Mesenchymal stem cell (in vitro differentiated cells and primary cell): ENCODE data around the gene CYS1.
"Not testable (repeated sequence)": the region's sequence is repeated elsewhere in the genome, so short reads cannot be mapped to it uniquely, and the experiment has no call there.

Experiments used
- DNase-seq: peaks from one replicate; pipeline ENCODE4 v3.0.0-alpha.2; 2013
- H2AFZ ChIP-seq: one replicate; pipeline ENCODE4 v1.6.1; 2013; ENCODE audit warnings: low read depth, mild to moderate bottlenecking, control low read depth, inconsistent platforms, low read length, moderate library complexity
- H2AK5ac ChIP-seq: 2 replicates; pipeline ENCODE4 v1.6.1; 2013; ENCODE audit warnings: low read length, moderate library complexity, mild to moderate bottlenecking, inconsistent platforms; ENCODE audit not compliant: severe bottlenecking
- H2BK120ac ChIP-seq: one replicate; pipeline ENCODE4 v1.6.1; 2013; ENCODE audit warnings: low read depth, mild to moderate bottlenecking, inconsistent platforms, low read length, moderate library complexity
- H2BK12ac ChIP-seq, 2 experiments: one replicate each; pipeline ENCODE4 v1.6.1; 2013; ENCODE audit warnings: inconsistent platforms in 2 of 2, low read length in 2 of 2, mild to moderate bottlenecking in 2 of 2, moderate library complexity in 2 of 2, control low read depth in 1 of 2
- H2BK15ac ChIP-seq: one replicate; pipeline ENCODE4 v1.6.1; 2013; ENCODE audit warnings: mild to moderate bottlenecking, low read depth, inconsistent platforms; ENCODE audit not compliant: poor library complexity, severe bottlenecking
- H2BK5ac ChIP-seq: 2 replicates; pipeline ENCODE4 v1.6.1; 2013; ENCODE audit warnings: low read depth, mild to moderate bottlenecking, low read length, control low read depth, inconsistent platforms; ENCODE audit not compliant: poor library complexity, severe bottlenecking
- H3K14ac ChIP-seq, 2 experiments: one replicate each; pipeline ENCODE4 v1.6.1; 2013; ENCODE audit warnings: inconsistent platforms in 2 of 2, low read length in 2 of 2, control low read depth in 1 of 2, mild to moderate bottlenecking in 1 of 2, moderate library complexity in 1 of 2
- H3K18ac ChIP-seq, 2 experiments: one replicate each; pipeline ENCODE4 v1.6.1; 2013; ENCODE audit warnings: inconsistent platforms in 2 of 2, low read length in 2 of 2, control low read depth in 1 of 2, low read depth in 1 of 2, mild to moderate bottlenecking in 1 of 2
- H3K23ac ChIP-seq, 2 experiments: one replicate each; pipeline ENCODE4 v1.6.1; 2013; ENCODE audit warnings: inconsistent platforms in 2 of 2, low read length in 2 of 2, mild to moderate bottlenecking in 2 of 2, moderate library complexity in 2 of 2, control low read depth in 1 of 2
- H3K27ac ChIP-seq: 2 replicates; pipeline ENCODE4 v1.5.1; 2013; ENCODE audit warnings: mild to moderate bottlenecking, moderate library complexity, low read length, control low read depth, inconsistent platforms; ENCODE audit not compliant: poor library complexity, severe bottlenecking
- H3K27me3 ChIP-seq, 2 experiments: 2 replicates each; pipeline versions ENCODE4 v1.6.1 to v1.7.0; 2013; ENCODE audit warnings: low read length in 2 of 2, mild to moderate bottlenecking in 2 of 2, moderate library complexity in 2 of 2, control low read depth in 1 of 2, inconsistent platforms in 1 of 2; ENCODE audit not compliant: control insufficient read depth in 1 of 2, insufficient read depth in 1 of 2
- H3K36me3 ChIP-seq, 2 experiments: 2 replicates each; pipeline versions ENCODE4 v1.6.1 to v1.7.0; 2013; ENCODE audit warnings: low read length in 2 of 2, control low read depth in 1 of 2, inconsistent platforms in 1 of 2, low read depth in 1 of 2, mild to moderate bottlenecking in 1 of 2; ENCODE audit not compliant: insufficient read depth in 2 of 2, control insufficient read depth in 1 of 2
- H3K4ac ChIP-seq, 2 experiments: one replicate each; pipeline ENCODE4 v1.6.1; 2013; ENCODE audit warnings: inconsistent platforms in 2 of 2, low read length in 2 of 2, mild to moderate bottlenecking in 2 of 2, moderate library complexity in 2 of 2, control low read depth in 1 of 2, low read depth in 1 of 2
- H3K4me1 ChIP-seq: 2 replicates; pipeline ENCODE4 v1.6.1; 2013; ENCODE audit warnings: low read depth, low read length, control low read depth; ENCODE audit not compliant: control insufficient read depth, insufficient read depth
- H3K4me2 ChIP-seq: 2 replicates; pipeline ENCODE4 v1.6.1; 2013; ENCODE audit warnings: low read length, mild to moderate bottlenecking, inconsistent platforms; ENCODE audit not compliant: poor library complexity, severe bottlenecking
- H3K4me3 ChIP-seq, 2 experiments: 2 replicates each; pipeline versions ENCODE4 v1.5.1 to v1.7.0; 2013; ENCODE audit warnings: low read length in 2 of 2, mild to moderate bottlenecking in 2 of 2, control low read depth in 1 of 2, low read depth in 1 of 2; ENCODE audit not compliant: insufficient read depth in 1 of 2
- H3K79me1 ChIP-seq: replicated peaks from 2 replicates; pipeline ENCODE4 v1.6.1; 2013; ENCODE audit warnings: mild to moderate bottlenecking, control low read depth, low read length, inconsistent platforms; ENCODE audit not compliant: poor library complexity, severe bottlenecking
- H3K9ac ChIP-seq: 2 replicates; pipeline ENCODE4 v1.7.0; 2013; ENCODE audit warnings: mild to moderate bottlenecking, low read length, moderate library complexity
- H3K9me3 ChIP-seq: 2 replicates; pipeline ENCODE4 v1.7.0; 2013; ENCODE audit warnings: mild to moderate bottlenecking, low read length; ENCODE audit not compliant: control insufficient read depth
- H4K8ac ChIP-seq: one replicate; pipeline ENCODE4 v1.6.1; 2013; ENCODE audit warnings: inconsistent platforms, mild to moderate bottlenecking, low read length, moderate library complexity
- H4K91ac ChIP-seq: one replicate; pipeline ENCODE4 v1.6.1; 2013; ENCODE audit warnings: mild to moderate bottlenecking, low read length, inconsistent platforms
- WGBS: methylation state at CpG from one replicate; pipeline ENCODE4 v1.1.7; 2013; ENCODE audit warnings: mixed read lengths; 5-methylcytosine and 5-hydroxymethylcytosine counted together

CYS1 gene

GRCh38 chr2:10017313-10017941 lies 62.8 kb downstream of the CYS1 start:
- Histone ChIP-seq H2AK5ac (no peak overlapping the region), H3K9ac (no peak overlapping the region), H2BK15ac (no peak overlapping the region), H3K4me2 (no peak overlapping the region), H2AFZ (no peak overlapping the region), H2BK5ac (no peak overlapping the region), H3K4me3 (no peak overlapping the region), H3K36me3 (no peaks in the 10 kb centered on the region), H3K18ac (no peak overlapping the region), H3K27ac (no peak overlapping the region), H2BK120ac (no peak overlapping the region), H4K91ac (no peak overlapping the region), H3K79me1 (no peaks in the 10 kb centered on the region), H3K4me1 (no peaks in the 10 kb centered on the region), H3K23ac (no peak overlapping the region), H3K14ac (no peak overlapping the region), H4K8ac (no peak overlapping the region), H2BK12ac (no peak overlapping the region), H3K27me3 (peaks cover 13 to 27% of the 10 kb centered on the region in 2 experiments), H3K4ac (no peak overlapping the region), H3K9me3 (peaks cover 6% of the 10 kb centered on the region)
- 97% methylated on average over 5 of the region's 5 CpGs for WGBS
- DNase-seq = no peak

- 88% methylated on average over 7 of the region's 8 CpGs for WGBS
- Histone ChIP-seq H3K27me3 (peaks cover 13 to 22% of the 10 kb centered on the region in 2 experiments), H2BK12ac (no peak overlapping the region), H3K4ac (no peak overlapping the region), H2AFZ (no peak overlapping the region), H3K27ac (no peak overlapping the region), H3K4me1 (no peaks in the 10 kb centered on the region), H2AK5ac (no peak overlapping the region), H3K36me3 (no peaks in the 10 kb centered on the region), H2BK5ac (no peak overlapping the region), H4K8ac (no peak overlapping the region), H3K23ac (no peak overlapping the region), H3K4me3 (no peak overlapping the region), H3K9ac (no peak overlapping the region), H3K9me3 (peaks cover 6% of the 10 kb centered on the region), H2BK120ac (no peak overlapping the region), H2BK15ac (no peak overlapping the region), H3K79me1 (no peaks in the 10 kb centered on the region), H4K91ac (no peak overlapping the region), H3K4me2 (no peak overlapping the region), H3K18ac (no peak overlapping the region), H3K14ac (no peak overlapping the region)
- DNase-seq = no peak
Measured at GRCh38 chr2:10016802-10017258, 63.4 kb downstream of the CYS1 start.

- Histone ChIP-seq H3K4me1 (peaks cover under 1% of the 10 kb centered on the region), H2BK15ac (no peak overlapping the region), H3K27me3 (peaks cover 13 to 20% of the 10 kb centered on the region in 2 experiments), H3K14ac (no peak overlapping the region), H3K4ac (no peak overlapping the region), H3K9ac (no peak overlapping the region), H3K18ac (no peak overlapping the region), H2BK120ac (no peak overlapping the region), H3K36me3 (no peaks in the 10 kb centered on the region), H2BK12ac (no peak overlapping the region), H3K79me1 (no peaks in the 10 kb centered on the region), H4K8ac (no peak overlapping the region), H3K9me3 (peaks cover 6% of the 10 kb centered on the region), H3K27ac (no peak overlapping the region), H3K4me3 (no peak overlapping the region), H3K23ac (no peak overlapping the region), H2BK5ac (no peak overlapping the region), H4K91ac (peak overlapping the region; percentile 83), H3K4me2 (no peak overlapping the region), H2AK5ac (no peak overlapping the region), H2AFZ (no peak overlapping the region)
- 95% methylated on average over 32 of the region's 35 CpGs for WGBS
- DNase-seq = no peak
Measured at GRCh38 chr2:10016001-10016801, 64.0 kb downstream of the CYS1 start.

- H3K14ac ChIP-seq, H3K27ac ChIP-seq, H3K9me3 ChIP-seq, H3K4ac ChIP-seq, H3K79me1 ChIP-seq, H4K8ac ChIP-seq, H2AFZ ChIP-seq, H3K18ac ChIP-seq, H3K9ac ChIP-seq, H2AK5ac ChIP-seq, H3K4me2 ChIP-seq, H2BK5ac ChIP-seq, H3K4me1 ChIP-seq, H3K4me3 ChIP-seq, H2BK120ac ChIP-seq, H3K23ac ChIP-seq, H2BK12ac ChIP-seq, H3K36me3 ChIP-seq, DNase-seq, H2BK15ac ChIP-seq: not testable (repeated sequence)
- Histone ChIP-seq H3K27me3 (peaks cover 13 to 20% of the 10 kb centered on the region in 2 experiments), H4K91ac (peak overlapping the region; percentile 83)
- 97% methylated on average over 44 of the region's 44 CpGs for WGBS
Measured at GRCh38 chr2:10015376-10015989, 64.7 kb downstream of the CYS1 start.
